Measurements from ENCODE around the gene PMCH.
"Not testable (repeated sequence)": the region's sequence is repeated elsewhere in the genome, so short reads cannot be mapped to it uniquely, and the experiment has no call there.

The PMCH gene

DNA sequence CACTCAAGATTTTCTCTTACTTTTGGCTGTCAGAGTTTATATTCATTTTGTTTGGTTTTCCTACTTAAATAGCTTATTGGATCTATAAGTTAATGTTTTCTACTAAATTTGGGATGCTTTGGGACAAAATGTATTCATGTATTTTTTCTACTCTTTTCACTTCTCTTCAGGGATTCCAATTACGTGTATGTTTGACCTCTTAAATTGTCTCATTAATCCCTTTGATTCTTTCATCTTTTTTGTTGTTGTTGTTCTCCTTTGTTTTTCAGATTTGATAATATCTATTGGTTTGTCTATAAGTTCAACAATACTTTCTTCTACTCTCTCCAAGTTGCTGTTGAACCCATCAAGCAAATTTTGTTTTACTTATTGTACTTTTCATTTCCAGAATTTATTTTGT is 34.2 kb downstream of the PMCH start:
- TF ChIP-seq Cebpa-rat (IDR thresholded peaks at IDR 0.05), result no peak
- no peak overlapping the region for H3K4me3 ChIP-seq
- H3K4me2 ChIP-seq, result no peak overlapping the region
- no peaks in the 10 kb centered on the region for H3K27me3 ChIP-seq
- H3K27ac ChIP-seq, result no peak overlapping the region
- H4K20me1 ChIP-seq, result no peaks in the 10 kb centered on the region
- H3K9ac ChIP-seq, result no peak overlapping the region
- H3K9me3 ChIP-seq (replicated peaks in 1 of 11), result no peaks in the 10 kb centered on the region
- H3K36me3 ChIP-seq, result peaks cover 0 to 64% (median 9%) of the 10 kb centered on the region in 11 experiments; a peak in 14 of 22 replicates
- peaks cover 0 to 9% (median 0%) of the 10 kb centered on the region in 10 experiments; a peak in 4 of 20 replicates for H3K4me1 ChIP-seq

GRCh38 chr12:102155206-102155605 is 42.4 kb downstream of the PMCH start:
- H3K4me1 ChIP-seq; H3K4me3 ChIP-seq; H4K20me1 ChIP-seq; H3K9me3 ChIP-seq (replicated peaks in 1 of 11); H3K27me3 ChIP-seq; H3K4me2 ChIP-seq; H3K27ac ChIP-seq; H3K9ac ChIP-seq: not testable (repeated sequence)
- H3K36me3 ChIP-seq, result peaks cover 17 to 64% (median 51%) of the 10 kb centered on the region in 11 experiments; a peak in 20 of 22 replicates

- Histone ChIP-seq H3K9me3 (replicated peaks in 1 of 11) (peaks cover 4 to 22% (median 18%) of the 10 kb centered on the region in 11 experiments; a peak in 16 of 22 replicates), H3K36me3 (peaks cover 21 to 66% (median 44%) of the 10 kb centered on the region in 11 experiments)
- not testable (repeated sequence) for H4K20me1 ChIP-seq, H3K9ac ChIP-seq, H3K4me2 ChIP-seq, H3K27ac ChIP-seq, H3K4me3 ChIP-seq, H3K27me3 ChIP-seq, H3K4me1 ChIP-seq
Measured at GRCh38 chr12:102147062-102147587, 50.5 kb downstream of the PMCH start.

Data from BLaER1 treated with 17β-estradiol and CSF1 and Interleukin-3, amounts not matched to agents 10 nM and 100 nM (cell line).